ENCODE measurements around the gene GNA12. TPM values are rescaled to one million over a fixed set of nuclear protein-coding genes. Genes with fewer than 3 reads are reported as not detected.

GNA12 gene
- total and polyA plus RNA-seq, 4 donors = 3.7 to 19.0 (median 11.3) TPM

DNA sequence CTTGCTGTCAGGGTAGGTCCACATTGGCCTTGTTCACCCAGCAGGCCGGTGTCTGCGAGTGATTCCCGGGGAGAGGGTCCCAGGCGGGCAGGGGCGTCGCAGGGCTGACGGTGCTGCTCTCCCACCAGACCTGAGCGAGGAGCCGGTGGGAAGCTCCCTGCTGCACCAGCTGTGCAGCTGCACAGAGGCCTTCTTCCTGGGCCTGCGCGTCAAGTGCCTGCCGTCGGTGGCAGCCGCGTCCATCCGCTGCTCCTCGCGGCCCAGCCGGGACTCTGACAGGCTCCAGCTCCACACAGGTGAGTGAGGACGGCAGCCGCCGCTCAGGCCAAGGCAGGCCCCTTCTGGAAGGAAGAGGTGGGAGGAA is 141.5 kb downstream of the GNA12 start (continued):
- TF ChIP-seq JUND (IDR thresholded peaks at IDR 0.05) (no peak), FOXA1 (IDR thresholded peaks at IDR 0.05) (no peak), GABPA (IDR thresholded peaks at IDR 0.05 in 1 of 2, conservative IDR thresholded peaks at IDR 0.05 in 1 of 2) (no peak), HNF4G (IDR thresholded peaks at IDR 0.05) (no peak)
- TF ChIP-seq, protein P1, sequence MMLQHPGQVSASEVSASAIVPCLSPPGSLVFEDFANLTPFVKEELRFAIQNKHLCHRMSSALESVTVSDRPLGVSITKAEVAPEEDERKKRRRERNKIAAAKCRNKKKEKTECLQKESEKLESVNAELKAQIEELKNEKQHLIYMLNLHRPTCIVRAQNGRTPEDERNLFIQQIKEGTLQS (IDR thresholded peaks at IDR 0.05) = no peak
- TF ChIP-seq, protein P2, sequence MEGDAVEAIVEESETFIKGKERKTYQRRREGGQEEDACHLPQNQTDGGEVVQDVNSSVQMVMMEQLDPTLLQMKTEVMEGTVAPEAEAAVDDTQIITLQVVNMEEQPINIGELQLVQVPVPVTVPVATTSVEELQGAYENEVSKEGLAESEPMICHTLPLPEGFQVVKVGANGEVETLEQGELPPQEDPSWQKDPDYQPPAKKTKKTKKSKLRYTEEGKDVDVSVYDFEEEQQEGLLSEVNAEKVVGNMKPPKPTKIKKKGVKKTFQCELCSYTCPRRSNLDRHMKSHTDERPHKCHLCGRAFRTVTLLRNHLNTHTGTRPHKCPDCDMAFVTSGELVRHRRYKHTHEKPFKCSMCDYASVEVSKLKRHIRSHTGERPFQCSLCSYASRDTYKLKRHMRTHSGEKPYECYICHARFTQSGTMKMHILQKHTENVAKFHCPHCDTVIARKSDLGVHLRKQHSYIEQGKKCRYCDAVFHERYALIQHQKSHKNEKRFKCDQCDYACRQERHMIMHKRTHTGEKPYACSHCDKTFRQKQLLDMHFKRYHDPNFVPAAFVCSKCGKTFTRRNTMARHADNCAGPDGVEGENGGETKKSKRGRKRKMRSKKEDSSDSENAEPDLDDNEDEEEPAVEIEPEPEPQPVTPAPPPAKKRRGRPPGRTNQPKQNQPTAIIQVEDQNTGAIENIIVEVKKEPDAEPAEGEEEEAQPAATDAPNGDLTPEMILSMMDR (IDR thresholded peaks at IDR 0.05; ENCODE audit: low read depth, low read length, missing input control) = no peak

DNA sequence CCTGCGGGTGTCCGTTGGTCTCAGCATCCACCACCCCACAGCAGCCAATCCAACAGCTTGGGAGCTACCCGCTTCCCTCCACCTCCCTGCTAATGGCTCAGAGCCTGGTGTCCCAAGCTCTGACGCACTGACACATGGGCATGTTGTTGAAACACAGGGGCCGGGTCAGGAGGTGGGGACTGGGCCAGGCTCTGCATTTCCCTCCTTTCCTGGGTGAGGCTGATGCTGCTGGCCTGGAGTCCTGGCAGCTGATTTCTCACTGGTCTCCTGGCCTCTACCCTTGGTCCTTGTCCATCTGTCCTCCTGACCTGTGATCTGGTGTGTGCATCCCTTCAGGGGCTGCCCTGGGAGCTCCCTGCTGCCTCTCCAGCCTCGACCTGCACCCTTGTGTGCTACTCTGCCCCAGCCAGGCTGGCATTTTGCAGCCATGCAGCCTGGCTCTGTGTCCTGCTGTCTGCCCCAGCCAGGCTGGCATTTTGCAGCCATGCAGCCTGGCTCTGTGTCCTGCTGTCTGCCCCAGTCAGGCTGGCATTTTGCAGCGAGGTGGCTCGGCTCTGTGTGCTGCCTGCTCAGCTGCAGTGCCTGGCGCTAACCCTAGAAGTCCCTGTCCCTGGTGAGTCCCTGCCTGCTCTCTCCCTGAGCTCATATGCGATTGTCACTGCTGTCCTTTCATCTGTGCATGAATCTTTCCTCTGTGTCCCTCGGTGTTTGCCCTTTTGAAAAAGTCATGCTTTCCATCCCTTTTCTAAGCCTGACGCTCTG is 142.1 kb downstream of the GNA12 start:
- Histone ChIP-seq H3K27ac (ENCODE audit: low read depth in 1 of 2, low read length in 2 of 2) (no peak overlapping the region), H3K36me3 (ENCODE audit: control insufficient read depth in 4 of 4, insufficient read depth in 3 of 4, low read depth in 1 of 4, low read length in 3 of 4) (no peaks in the 10 kb centered on the region), H3K27me3 (ENCODE audit: control insufficient read depth in 4 of 4, insufficient read depth in 4 of 4, low read length in 3 of 4) (no peaks in the 10 kb centered on the region), H3K9me3 (ENCODE audit: control insufficient read depth in 4 of 4, low read length in 3 of 4) (no peaks in the 10 kb centered on the region), H3K9ac (ENCODE audit: low read depth in 1 of 2, low read length in 2 of 2) (no peak overlapping the region), H3K4me1 (ENCODE audit: control insufficient read depth in 4 of 4, insufficient read depth in 4 of 4, low read length in 3 of 4) (peaks cover 0 to 12% (median 2%) of the 10 kb centered on the region in 4 donors), H3K4me3 (ENCODE audit: low read depth in 1 of 3, low read length in 3 of 3) (no peak overlapping the region)
- TF ChIP-seq, protein P1 (IDR thresholded peaks at IDR 0.05) = no peak
- TF ChIP-seq FOXA2 (IDR thresholded peaks at IDR 0.05) (peak; percentile 22), HNF4A (conservative IDR thresholded peaks at IDR 0.05) (peak in 1 of 2 donors; percentile 82), FOXA1 (IDR thresholded peaks at IDR 0.05) (peak; percentile 20), RXRA (IDR thresholded peaks at IDR 0.05) (peak in 1 of 2 donors; percentile 89), YY1 (IDR thresholded peaks at IDR 0.05) (no peak), TAF1 (conservative IDR thresholded peaks at IDR 0.05) (no peak)
- WGBS = 51% methylated on average over 12 of the region's 12 CpGs
- DNase-seq (ENCODE audit: low spot score) = no peak

DNA sequence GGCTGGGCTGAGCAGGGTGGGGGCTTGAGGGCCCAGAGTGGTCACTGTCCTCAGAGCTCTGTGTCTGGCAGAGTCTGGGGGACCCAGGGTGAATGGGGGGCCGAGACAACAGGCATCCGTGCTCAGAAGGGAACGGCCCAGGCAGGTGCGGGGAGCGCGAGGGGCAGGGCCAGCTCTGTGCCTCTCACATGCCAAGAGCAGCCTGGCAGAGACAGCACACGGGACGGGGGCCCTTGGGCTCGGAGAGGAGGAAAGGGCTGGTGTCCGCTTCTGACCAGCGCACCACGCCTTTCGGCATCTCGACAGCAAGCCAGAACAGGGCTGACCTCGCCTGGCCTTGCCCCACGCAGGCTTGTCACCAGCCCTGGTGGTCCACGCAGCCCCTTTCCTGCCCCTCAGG is 142.7 kb downstream of the GNA12 start:
- Histone ChIP-seq H3K9me3 (ENCODE audit: control insufficient read depth in 4 of 4, low read length in 3 of 4) (no peaks in the 10 kb centered on the region), H3K36me3 (ENCODE audit: control insufficient read depth in 4 of 4, insufficient read depth in 3 of 4, low read depth in 1 of 4, low read length in 3 of 4) (no peaks in the 10 kb centered on the region), H3K4me3 (ENCODE audit: low read depth in 1 of 3, low read length in 3 of 3) (no peak overlapping the region), H3K27ac (ENCODE audit: low read depth in 1 of 2, low read length in 2 of 2) (no peak overlapping the region), H3K4me1 (ENCODE audit: control insufficient read depth in 4 of 4, insufficient read depth in 4 of 4, low read length in 3 of 4) (peaks cover 0 to 12% (median 2%) of the 10 kb centered on the region in 4 donors), H3K27me3 (ENCODE audit: control insufficient read depth in 4 of 4, insufficient read depth in 4 of 4, low read length in 3 of 4) (no peaks in the 10 kb centered on the region), H3K9ac (ENCODE audit: low read depth in 1 of 2, low read length in 2 of 2) (no peak overlapping the region)
- WGBS = 88% methylated on average over 17 of the region's 17 CpGs
- no peak for DNase-seq (ENCODE audit: low spot score)
- TF ChIP-seq JUND (IDR thresholded peaks at IDR 0.05) (no peak), RXRA (IDR thresholded peaks at IDR 0.05) (no peak), FOXA1 (IDR thresholded peaks at IDR 0.05) (no peak), SP1 (IDR thresholded peaks at IDR 0.05) (no peak), HNF4A (conservative IDR thresholded peaks at IDR 0.05) (no peak), TAF1 (conservative IDR thresholded peaks at IDR 0.05) (no peak), NR2F2 (IDR thresholded peaks at IDR 0.05) (no peak), HNF4G (IDR thresholded peaks at IDR 0.05) (no peak), YY1 (IDR thresholded peaks at IDR 0.05) (no peak), GABPA (IDR thresholded peaks at IDR 0.05 in 1 of 2, conservative IDR thresholded peaks at IDR 0.05 in 1 of 2) (no peak)
- TF ChIP-seq, protein P3, sequence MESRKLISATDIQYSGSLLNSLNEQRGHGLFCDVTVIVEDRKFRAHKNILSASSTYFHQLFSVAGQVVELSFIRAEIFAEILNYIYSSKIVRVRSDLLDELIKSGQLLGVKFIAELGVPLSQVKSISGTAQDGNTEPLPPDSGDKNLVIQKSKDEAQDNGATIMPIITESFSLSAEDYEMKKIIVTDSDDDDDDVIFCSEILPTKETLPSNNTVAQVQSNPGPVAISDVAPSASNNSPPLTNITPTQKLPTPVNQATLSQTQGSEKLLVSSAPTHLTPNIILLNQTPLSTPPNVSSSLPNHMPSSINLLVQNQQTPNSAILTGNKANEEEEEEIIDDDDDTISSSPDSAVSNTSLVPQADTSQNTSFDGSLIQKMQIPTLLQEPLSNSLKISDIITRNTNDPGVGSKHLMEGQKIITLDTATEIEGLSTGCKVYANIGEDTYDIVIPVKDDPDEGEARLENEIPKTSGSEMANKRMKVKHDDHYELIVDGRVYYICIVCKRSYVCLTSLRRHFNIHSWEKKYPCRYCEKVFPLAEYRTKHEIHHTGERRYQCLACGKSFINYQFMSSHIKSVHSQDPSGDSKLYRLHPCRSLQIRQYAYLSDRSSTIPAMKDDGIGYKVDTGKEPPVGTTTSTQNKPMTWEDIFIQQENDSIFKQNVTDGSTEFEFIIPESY (IDR thresholded peaks at IDR 0.05) = no peak
- TF ChIP-seq, protein P1 (IDR thresholded peaks at IDR 0.05) = no peak
- TF ChIP-seq, protein P4, sequence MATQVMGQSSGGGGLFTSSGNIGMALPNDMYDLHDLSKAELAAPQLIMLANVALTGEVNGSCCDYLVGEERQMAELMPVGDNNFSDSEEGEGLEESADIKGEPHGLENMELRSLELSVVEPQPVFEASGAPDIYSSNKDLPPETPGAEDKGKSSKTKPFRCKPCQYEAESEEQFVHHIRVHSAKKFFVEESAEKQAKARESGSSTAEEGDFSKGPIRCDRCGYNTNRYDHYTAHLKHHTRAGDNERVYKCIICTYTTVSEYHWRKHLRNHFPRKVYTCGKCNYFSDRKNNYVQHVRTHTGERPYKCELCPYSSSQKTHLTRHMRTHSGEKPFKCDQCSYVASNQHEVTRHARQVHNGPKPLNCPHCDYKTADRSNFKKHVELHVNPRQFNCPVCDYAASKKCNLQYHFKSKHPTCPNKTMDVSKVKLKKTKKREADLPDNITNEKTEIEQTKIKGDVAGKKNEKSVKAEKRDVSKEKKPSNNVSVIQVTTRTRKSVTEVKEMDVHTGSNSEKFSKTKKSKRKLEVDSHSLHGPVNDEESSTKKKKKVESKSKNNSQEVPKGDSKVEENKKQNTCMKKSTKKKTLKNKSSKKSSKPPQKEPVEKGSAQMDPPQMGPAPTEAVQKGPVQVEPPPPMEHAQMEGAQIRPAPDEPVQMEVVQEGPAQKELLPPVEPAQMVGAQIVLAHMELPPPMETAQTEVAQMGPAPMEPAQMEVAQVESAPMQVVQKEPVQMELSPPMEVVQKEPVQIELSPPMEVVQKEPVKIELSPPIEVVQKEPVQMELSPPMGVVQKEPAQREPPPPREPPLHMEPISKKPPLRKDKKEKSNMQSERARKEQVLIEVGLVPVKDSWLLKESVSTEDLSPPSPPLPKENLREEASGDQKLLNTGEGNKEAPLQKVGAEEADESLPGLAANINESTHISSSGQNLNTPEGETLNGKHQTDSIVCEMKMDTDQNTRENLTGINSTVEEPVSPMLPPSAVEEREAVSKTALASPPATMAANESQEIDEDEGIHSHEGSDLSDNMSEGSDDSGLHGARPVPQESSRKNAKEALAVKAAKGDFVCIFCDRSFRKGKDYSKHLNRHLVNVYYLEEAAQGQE (IDR thresholded peaks at IDR 0.05) = no peak
- TF ChIP-seq, protein P5, sequence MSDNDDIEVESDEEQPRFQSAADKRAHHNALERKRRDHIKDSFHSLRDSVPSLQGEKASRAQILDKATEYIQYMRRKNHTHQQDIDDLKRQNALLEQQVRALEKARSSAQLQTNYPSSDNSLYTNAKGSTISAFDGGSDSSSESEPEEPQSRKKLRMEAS (IDR thresholded peaks at IDR 0.05) = no peak
- TF ChIP-seq, protein P2 (IDR thresholded peaks at IDR 0.05; ENCODE audit: low read depth, low read length, missing input control) = no peak

Data from liver (tissue), 9 donors.